AG04450 (cell line): ENCODE data around the gene CASTOR2. TPM values are rescaled to one million over a fixed set of nuclear protein-coding genes. Genes with fewer than 3 reads are reported as not detected.
A peak's percentile ranks its signal among the peaks of the same experiment; 100 is the strongest.

Experiments used
- CTCF ChIA-PET: fragments of 300-600, 350-600 bp; formaldehyde crosslinking; extraction: SDS; loops from one replicate; lab custom pipeline; 2022; ENCODE audit warnings: antibody characterized with exemption, inconsistent platforms; lab: Charles Lee
- POLR2A ChIA-PET: fragments of 350-600 bp; formaldehyde crosslinking; extraction: SDS; loops from one replicate; lab custom pipeline; 2021; ENCODE audit warnings: antibody characterized with exemption, inconsistent platforms; lab: Yijun Ruan, JAX
- DNase-seq: peaks from one replicate; pipeline ENCODE4 v3.0.0-alpha.2; 2011; ENCODE audit warnings: low read depth, low spot score
- H3K27ac ChIP-seq: one replicate; pipeline ENCODE4 v1.5.1; 2012; ENCODE audit warnings: low read depth, low read length, control low read depth
- H3K27me3 ChIP-seq: one replicate; pipeline ENCODE4 v1.6.0; 2012; ENCODE audit warnings: low read length; ENCODE audit not compliant: control insufficient read depth, insufficient read depth
- H3K4me3 ChIP-seq: 2 replicates; pipeline ENCODE4 v1.5.1; 2011; ENCODE audit warnings: mild to moderate bottlenecking, low read depth, low read length, control low read depth
- H3K9me3 ChIP-seq: 2 replicates; pipeline ENCODE4 v1.5.1; 2012; ENCODE audit warnings: low read length; ENCODE audit not compliant: control insufficient read depth, insufficient read depth
- polyA plus RNA-seq: library from polyadenylated mRNA; depleted of rRNA; stranded (reverse); fragments of >200 nt; gene quantifications from 2 replicates; pipeline ENCODE4 v1.2.3, GENCODE V29; 2011
- TF ChIP-seq, protein P1 (sequence below): IDR thresholded peaks from 2 replicates; pipeline ENCODE4 v1.5.1; 2011; ENCODE audit warnings: low read depth, low read length, control low read depth, inconsistent platforms

Gene CASTOR2
- polyA plus RNA-seq, 1 experiment, result 3.9 TPM

DNA sequence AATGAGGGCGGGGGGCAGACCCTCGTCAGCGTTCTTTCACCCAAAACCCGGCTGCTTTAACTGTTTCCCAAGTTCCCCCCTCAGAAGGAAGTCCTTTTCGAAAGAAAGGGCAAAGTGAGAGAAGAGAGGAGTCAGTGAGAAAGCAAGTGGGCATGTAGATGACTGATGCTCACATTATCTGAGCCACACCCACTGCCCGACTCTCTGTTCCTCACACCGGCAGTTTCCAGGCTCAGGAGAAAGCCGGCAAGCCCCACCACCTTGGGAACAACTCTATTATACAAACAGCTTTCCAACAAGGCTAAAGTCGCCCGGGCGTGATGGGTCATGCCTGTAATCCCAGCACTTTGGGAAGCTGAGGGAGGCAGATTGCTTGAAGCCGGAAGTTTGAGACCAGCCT is 86.0 kb downstream of the CASTOR2 start:
- H3K9me3 ChIP-seq, result no peaks in the 10 kb centered on the region; the same call in 1 of the 2 replicates
- H3K27ac ChIP-seq, result no peak overlapping the region
- no peaks in the 10 kb centered on the region for H3K27me3 ChIP-seq
- H3K4me3 ChIP-seq, result no peak overlapping the region
- ChIA-PET POLR2A (no interaction called here), CTCF (interaction anchor here (0.6 kb wide), 1 partner anchor 8 kb away, joined by 3 read pairs; no protein-coding TSS in a partner anchor)
- TF ChIP-seq, protein P1, sequence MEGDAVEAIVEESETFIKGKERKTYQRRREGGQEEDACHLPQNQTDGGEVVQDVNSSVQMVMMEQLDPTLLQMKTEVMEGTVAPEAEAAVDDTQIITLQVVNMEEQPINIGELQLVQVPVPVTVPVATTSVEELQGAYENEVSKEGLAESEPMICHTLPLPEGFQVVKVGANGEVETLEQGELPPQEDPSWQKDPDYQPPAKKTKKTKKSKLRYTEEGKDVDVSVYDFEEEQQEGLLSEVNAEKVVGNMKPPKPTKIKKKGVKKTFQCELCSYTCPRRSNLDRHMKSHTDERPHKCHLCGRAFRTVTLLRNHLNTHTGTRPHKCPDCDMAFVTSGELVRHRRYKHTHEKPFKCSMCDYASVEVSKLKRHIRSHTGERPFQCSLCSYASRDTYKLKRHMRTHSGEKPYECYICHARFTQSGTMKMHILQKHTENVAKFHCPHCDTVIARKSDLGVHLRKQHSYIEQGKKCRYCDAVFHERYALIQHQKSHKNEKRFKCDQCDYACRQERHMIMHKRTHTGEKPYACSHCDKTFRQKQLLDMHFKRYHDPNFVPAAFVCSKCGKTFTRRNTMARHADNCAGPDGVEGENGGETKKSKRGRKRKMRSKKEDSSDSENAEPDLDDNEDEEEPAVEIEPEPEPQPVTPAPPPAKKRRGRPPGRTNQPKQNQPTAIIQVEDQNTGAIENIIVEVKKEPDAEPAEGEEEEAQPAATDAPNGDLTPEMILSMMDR, result no peak
- no peak for DNase-seq

DNA sequence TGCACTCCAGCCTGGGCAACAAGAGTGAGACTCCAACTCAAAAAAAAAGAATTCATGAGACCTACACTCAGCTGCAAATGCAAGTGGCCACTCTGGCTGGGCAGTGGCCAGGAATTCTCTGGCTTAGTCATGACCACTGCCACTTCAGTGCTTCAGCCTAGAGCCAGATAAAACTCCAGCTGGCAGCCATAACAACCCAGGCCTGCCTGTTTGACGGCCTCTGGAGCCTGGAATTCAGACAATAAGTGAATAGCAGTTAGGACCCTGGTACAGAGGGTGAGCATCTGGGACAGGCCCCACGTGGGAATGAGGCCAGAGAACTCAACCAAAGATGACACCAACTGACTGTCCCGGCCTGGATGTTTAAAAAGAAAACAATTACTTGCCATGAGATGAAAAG is 90.2 kb downstream of the CASTOR2 start:
- TF ChIP-seq, protein P1, result no peak
- Histone ChIP-seq H3K4me3 (no peak overlapping the region), H3K27ac (no peak overlapping the region), H3K9me3 (no peaks in the 10 kb centered on the region; the same call in 1 of the 2 replicates), H3K27me3 (no peaks in the 10 kb centered on the region)
- CTCF ChIA-PET, result interaction anchor here (0.5 kb wide), 1 partner anchor 21 kb away, joined by 4 read pairs; no protein-coding TSS in a partner anchor
- DNase-seq, result peak; percentile 70
- POLR2A ChIA-PET, result interaction anchor here (1.2 kb wide), 1 partner anchor 18 kb away, joined by 3 read pairs; no protein-coding TSS in a partner anchor

DNA sequence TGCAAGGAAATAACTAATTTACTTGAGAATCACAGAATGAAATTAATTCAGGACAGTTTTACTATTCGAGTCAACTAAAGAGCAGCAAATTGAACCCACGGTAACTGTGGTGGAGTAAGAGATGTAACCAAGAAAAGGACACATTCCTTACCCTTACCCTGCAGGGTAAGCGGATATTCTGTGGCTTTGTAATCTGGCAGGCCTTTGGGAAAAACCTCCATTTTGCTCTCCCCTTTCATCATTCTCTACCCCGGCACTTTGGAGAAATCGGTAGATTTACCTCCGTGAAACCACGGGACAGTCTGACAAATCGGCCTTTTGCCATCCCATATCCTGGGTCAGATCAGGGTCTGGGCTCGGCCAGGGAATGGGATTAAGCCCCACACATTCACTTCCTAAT is 90.7 kb downstream of the CASTOR2 start:
- no peaks in the 10 kb centered on the region for H3K27me3 ChIP-seq
- H3K9me3 ChIP-seq, result no peaks in the 10 kb centered on the region; the same call in 1 of the 2 replicates
- no peak for DNase-seq
- POLR2A ChIA-PET, result no interaction called here
- CTCF ChIA-PET, result no interaction called here
- H3K4me3 ChIP-seq, result no peak overlapping the region
- no peak overlapping the region for H3K27ac ChIP-seq
- TF ChIP-seq, protein P1, result no peak

DNA sequence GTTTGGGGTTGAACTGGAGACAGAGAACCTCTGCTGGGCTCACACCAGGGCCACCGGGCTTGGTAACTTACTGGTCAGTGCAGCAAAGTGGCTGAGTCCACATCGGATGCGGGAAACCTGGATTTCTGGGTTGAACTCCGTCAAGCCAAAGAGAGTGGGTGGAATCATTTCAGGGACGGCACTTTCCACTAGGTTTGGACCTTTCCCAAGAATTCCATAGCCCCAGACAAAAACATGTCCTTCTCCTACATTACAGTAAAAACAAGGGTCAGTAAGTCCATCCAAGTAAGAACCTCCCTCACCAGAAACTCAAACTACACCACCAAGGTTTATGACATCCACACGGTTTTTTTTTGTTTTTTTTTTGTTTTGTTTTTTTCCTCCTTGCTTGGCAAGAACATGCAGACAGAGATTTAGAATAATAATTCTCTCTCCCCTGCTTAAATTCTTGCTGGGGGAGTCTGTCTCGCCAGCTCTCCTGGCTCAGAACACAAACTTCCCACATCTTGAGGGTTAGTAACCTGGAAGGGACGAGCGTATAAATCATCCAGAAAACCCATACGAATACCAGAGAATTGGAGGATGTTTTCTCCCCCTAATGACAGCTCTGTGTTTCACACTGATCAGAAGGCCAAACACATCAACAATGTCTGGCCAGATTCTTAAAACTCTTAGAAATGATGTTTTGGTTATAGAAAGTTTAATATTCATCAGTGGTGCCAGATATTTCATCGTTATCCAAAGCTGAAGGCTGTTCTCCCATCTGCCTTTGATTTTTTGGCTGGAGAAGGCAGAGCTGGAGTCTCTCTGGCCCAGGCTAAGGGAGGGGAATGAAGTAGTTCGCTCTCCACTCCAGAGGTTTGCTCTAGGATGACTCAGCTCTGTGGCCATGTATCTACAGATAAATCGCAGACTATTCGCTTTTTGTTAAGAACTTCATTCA is 91.6 kb downstream of the CASTOR2 start:
- peak; percentile 32 for DNase-seq

More for the DNA sequence above, 91.6 kb downstream of the CASTOR2 start:
- Histone ChIP-seq H3K4me3 (no peak overlapping the region), H3K9me3 (no peaks in the 10 kb centered on the region), H3K27ac (peak overlapping the region; percentile 47), H3K27me3 (no peaks in the 10 kb centered on the region)
- POLR2A ChIA-PET, result interaction anchor here (0.6 to 1.0 kb wide), 2 partner anchors 10 to 17 kb away, joined by 4 to 5 read pairs; no protein-coding TSS in a partner anchor
- TF ChIP-seq, protein P1, result no peak
- CTCF ChIA-PET, result no interaction called here
